GM12878 (cell line): ENCODE results near the gene CTSL. TPM values are rescaled to one million over a fixed set of nuclear protein-coding genes. Genes with fewer than 3 reads are reported as not detected.

ENCODE experiments used
- ATAC-seq: fragments of 200-7000 bp; cut with Tn5 transposase; 3 replicates; pipeline ENCODE4 v1.9.1; 2020; ENCODE audit warnings: mild to moderate bottlenecking, moderate library complexity
- BruUV-seq: library from RNA; stranded (reverse); fragments of 400-500 nt; replicated peaks from 2 replicates; lab custom pipeline; 2021; lab: Mats Ljungman, UMichigan
- CTCF ChIA-PET: fragments of 300-600 bp; sonication (Branson Sonifier 250); formaldehyde crosslinking; extraction: SDS; loops from one replicate; lab custom pipeline; 2021; ENCODE audit warnings: inconsistent platforms; lab: Yijun Ruan, JAX
- POLR2A ChIA-PET: fragments of 350-600 bp; formaldehyde crosslinking; extraction: SDS; loops from one replicate; lab custom pipeline; 2021; ENCODE audit warnings: inconsistent platforms; lab: Charles Lee
- RAD21 ChIA-PET: fragments of 300-600 bp; sonication (Branson Sonifier 250); formaldehyde crosslinking; loops from one replicate; lab custom pipeline; 2023; ENCODE audit warnings: antibody characterized with exemption; ENCODE audit not compliant: unreplicated experiment; lab: Charles Lee
- SMC1A ChIA-PET: fragments of 300-600 bp; sonication (Branson Sonifier 250); formaldehyde crosslinking; loops from one replicate; lab custom pipeline; 2023; ENCODE audit not compliant: unreplicated experiment, uncharacterized antibody; lab: Charles Lee
- DNase-seq: peaks from one replicate; pipeline ENCODE4 v3.0.0-alpha.2; 2011; ENCODE audit warnings: low read depth, low spot score
- FAIRE-seq: peaks from 3 replicates; lab custom pipeline; 2011; peaks lifted over from hg19 to GRCh38; lab: Jason Lieb, UNC
- H2AFZ ChIP-seq: 2 replicates; pipeline ENCODE4 v1.6.0; 2011; ENCODE audit warnings: low read depth, low read length, control low read depth; ENCODE audit not compliant: control insufficient read depth
- H3K27ac ChIP-seq: 2 replicates; pipeline ENCODE4 v1.5.1; 2011; ENCODE audit warnings: control low read depth; ENCODE audit not compliant: control insufficient read depth, insufficient read depth
- H3K27me3 ChIP-seq, 2 experiments: replicated peaks in 1 of 2; 2 replicates each; pipeline versions ENCODE4 v1.6.0 to v1.6.1; 2011; ENCODE audit warnings: low read length in 1 of 2; ENCODE audit not compliant: control insufficient read depth in 2 of 2, insufficient read depth in 2 of 2
- H3K36me3 ChIP-seq, 2 experiments: 2 replicates each; pipeline ENCODE4 v1.5.1; 2011; ENCODE audit warnings: low read length in 1 of 2; ENCODE audit not compliant: control insufficient read depth in 2 of 2, insufficient read depth in 2 of 2
- H3K4me1 ChIP-seq: 2 replicates; pipeline ENCODE4 v1.6.1; 2011; ENCODE audit warnings: mild to moderate bottlenecking, low read length, moderate library complexity, mixed read lengths; ENCODE audit not compliant: control insufficient read depth, insufficient read depth
- H3K4me2 ChIP-seq: 2 replicates; pipeline ENCODE4 v1.6.0; 2011; ENCODE audit warnings: control low read depth; ENCODE audit not compliant: control insufficient read depth, insufficient read depth
- H3K4me3 ChIP-seq: fragments of 200-600 bp; sonication (generic); 2 replicates; pipeline ENCODE4 v1.5.1; 2016
- H3K79me2 ChIP-seq: 2 replicates; pipeline ENCODE4 v1.6.0; 2011; ENCODE audit warnings: low read length; ENCODE audit not compliant: control insufficient read depth, insufficient read depth
- H3K9ac ChIP-seq: 2 replicates; pipeline ENCODE4 v1.8.0; 2011; ENCODE audit warnings: low read length, control low read depth, mixed read lengths; ENCODE audit not compliant: control insufficient read depth, insufficient read depth
- H3K9me3 ChIP-seq: replicated peaks from 3 replicates; pipeline ENCODE4 v1.5.1; 2011; ENCODE audit warnings: mild to moderate bottlenecking, low read length; ENCODE audit not compliant: control insufficient read depth, insufficient read depth
- H4K20me1 ChIP-seq: 2 replicates; pipeline ENCODE4 v1.6.0; 2011; ENCODE audit not compliant: control insufficient read depth, insufficient read depth
- BMI1 ChIP-seq: fragments of 450-650 bp; IDR thresholded peaks from 2 replicates; pipeline ENCODE4 v1.6.1; 2016; ENCODE audit warnings: mild to moderate bottlenecking, moderate library complexity, borderline replicate concordance
- CHD1 ChIP-seq: IDR thresholded peaks from 2 replicates; pipeline ENCODE4 v1.6.1; 2012; ENCODE audit warnings: low read depth, low read length, improper control_type of control experiment
- CHD2 ChIP-seq: IDR thresholded peaks from 2 replicates; pipeline ENCODE4 v1.6.1; 2011; ENCODE audit warnings: low read depth, low read length, improper control_type of control experiment, borderline replicate concordance
- CUX1 ChIP-seq: IDR thresholded peaks from 2 replicates; pipeline ENCODE4 v1.6.1; 2012; ENCODE audit warnings: improper control_type of control experiment, low read depth, low read length; ENCODE audit not compliant: insufficient replicate concordance
- IRF3 ChIP-seq: fragments of 450-650 bp; IDR thresholded peaks from 2 replicates; pipeline ENCODE4 v1.6.1; 2014; ENCODE audit warnings: mild to moderate bottlenecking
- IRF4 ChIP-seq: IDR thresholded peaks from 2 replicates; pipeline ENCODE4 v1.6.1; 2011; ENCODE audit warnings: low read depth, low read length
- KLF5 ChIP-seq: fragments of 450-650 bp; IDR thresholded peaks from 2 replicates; pipeline ENCODE4 v1.6.1; 2014; ENCODE audit warnings: mild to moderate bottlenecking; ENCODE audit not compliant: partially characterized antibody
- MEF2A ChIP-seq: IDR thresholded peaks from 2 replicates; pipeline ENCODE4 v1.6.1; 2011; ENCODE audit warnings: low read depth, mild to moderate bottlenecking, low read length, moderate library complexity; ENCODE audit not compliant: insufficient read depth
- PKNOX1 ChIP-seq: fragments of 450-650 bp; IDR thresholded peaks from 2 replicates; pipeline ENCODE4 v1.6.1; 2016; ENCODE audit warnings: mild to moderate bottlenecking
- POLR2AphosphoS5 ChIP-seq: IDR thresholded peaks from 2 replicates; pipeline ENCODE4 v1.6.1; 2011; ENCODE audit warnings: mild to moderate bottlenecking, low read length, inconsistent platforms
- RB1 ChIP-seq: fragments of 450-650 bp; formaldehyde crosslinking; IDR thresholded peaks from 2 replicates; pipeline ENCODE4 v1.6.1; 2017; ENCODE audit warnings: mild to moderate bottlenecking, borderline replicate concordance
- RBBP5 ChIP-seq: fragments of 200-600 bp; sonication (generic); conservative IDR thresholded peaks from 2 replicates; pipeline ENCODE4 v1.6.1; 2016
- SIN3A ChIP-seq: IDR thresholded peaks from 2 replicates; pipeline ENCODE4 v1.6.1; 2012; ENCODE audit warnings: low read depth, low read length, improper control_type of control experiment
- SPI1 ChIP-seq: IDR thresholded peaks from 2 replicates; pipeline ENCODE4 v1.6.1; 2011; ENCODE audit warnings: low read depth, mild to moderate bottlenecking, low read length, moderate library complexity, borderline replicate concordance; ENCODE audit not compliant: insufficient read depth
- SRF ChIP-seq, 2 experiments: IDR thresholded peaks; 2 replicates each; pipeline ENCODE4 v1.6.1; 2011; ENCODE audit warnings: low read depth in 2 of 2, low read length in 2 of 2, mild to moderate bottlenecking in 1 of 2, moderate library complexity in 1 of 2
- YBX1 ChIP-seq: fragments of 450-650 bp; IDR thresholded peaks from 2 replicates; pipeline ENCODE4 v1.6.1; 2016; ENCODE audit warnings: antibody characterized with exemption
- WGBS: methylation state at CpG from one replicate; pipeline ENCODE4 v1.1.6; 2016; ENCODE audit warnings: low lambda C conversion rate; ENCODE audit not compliant: insufficient replicate concordance, insufficient coverage; ENCODE audit errors: missing lambda C conversion rate; 5-methylcytosine and 5-hydroxymethylcytosine counted together
- in situ Hi-C: fragments of 300-500 bp; cut with MboI; formaldehyde crosslinking; loops from 9 replicates; pipeline ENCODE4 v1.14.3; 2018; ENCODE audit warnings: mixed read lengths
- intact Hi-C: fragments of 100-400 bp; cut with micrococcal nuclease; formaldehyde crosslinking; loops from one replicate; pipeline ENCODE4 v1.14.2; 2022; ENCODE audit not compliant: unreplicated experiment
- polyA plus RNA-seq, 11 experiments: library from polyadenylated mRNA; depleted of rRNA in 4 of 11; unstranded in 6 of 11; stranded (reverse) in 5 of 11; fragments of >200 nt; fragmentation: Nextera tagmentation in 4 of 11; fragmentation: Illumina TruSeq in 1 of 11; extraction: Ambion mirVana in 4 of 11; extraction: Trizol in 1 of 11; gene quantifications; 1 replicate in 1 of 11; 2 replicates in 10 of 11; pipeline versions ENCODE4 v1.2.1 to v1.2.3, GENCODE V29; 2011 to 2016; ENCODE audit warnings: inconsistent platforms in 2 of 11, missing spikeins in 2 of 11, low read depth in 1 of 11
- total RNA-seq, 4 experiments: library from RNA; depleted of rRNA in 3 of 4; stranded (reverse); fragments of >200 nt in 3 of 4; fragmentation: Illumina TruSeq in 1 of 4; extraction: Trizol in 1 of 4; gene quantifications; 2 replicates each; pipeline versions ENCODE4 v1.2.1 to v1.2.3, GENCODE V29; 2013 to 2021

Gene CTSL
- total and polyA plus RNA-seq, 10 of the 15 experiments (the other 5 are each of a cell fraction or from before 2014, with no cell fraction given) = 0.24 to 0.72 TPM; not detected in 8

- ChIA-PET CTCF (interaction anchor here (0.5 to 1.2 kb wide), 9 partner anchors 8 to 341 kb away, joined by 3 to 5 read pairs (median 3); no protein-coding TSS in a partner anchor), RAD21 (interaction anchor here (0.6 kb wide), 1 partner anchor 60 kb away, joined by 3 read pairs; no protein-coding TSS in a partner anchor), SMC1A (interaction anchor here (1.6 to 2.0 kb wide), 2 partner anchors 9 to 346 kb away, joined by 3 to 5 read pairs; no protein-coding TSS in a partner anchor), POLR2A (no interaction called here)
- no peak overlapping the region for H2AFZ ChIP-seq
- no peaks in the 10 kb centered on the region for H3K9me3 ChIP-seq
- no peaks in the 10 kb centered on the region for H3K27me3 ChIP-seq
- no peaks in the 10 kb centered on the region; the same call in 1 of the 2 replicates for H3K4me1 ChIP-seq
- in situ Hi-C loops = no loop called here
- BruUV-seq = no TSS peak
- H3K4me3 ChIP-seq = no peak overlapping the region
- no peak overlapping the region for H3K9ac ChIP-seq
- H3K36me3 ChIP-seq = peaks cover 0 to 6% of the 10 kb centered on the region in 2 experiments
- no peaks in the 10 kb centered on the region for H4K20me1 ChIP-seq
- 65% methylated on average over 16 of the region's 17 CpGs for WGBS
- ATAC-seq (no peak), DNase-seq (no peak), FAIRE-seq (no peak)
- H3K27ac ChIP-seq = no peak overlapping the region
- intact Hi-C loops = no loop called here
- no peak for TF ChIP-seq MEF2A
- TF ChIP-seq IRF3 = no peak
- TF ChIP-seq CUX1 = no peak
- TF ChIP-seq RB1 = no peak
- TF ChIP-seq POLR2AphosphoS5 = no peak
- TF ChIP-seq SPI1 = no peak
- no peak for TF ChIP-seq CHD1
- no peak for TF ChIP-seq SRF (IDR thresholded peaks at IDR 0.05; ENCODE audit: low read depth in 2 of 2, low read length in 2 of 2)
- no peak for TF ChIP-seq YBX1
- no peak for TF ChIP-seq KLF5
- no peak for TF ChIP-seq SIN3A
- TF ChIP-seq RBBP5 = no peak
- TF ChIP-seq CHD2 = no peak
- no peak for TF ChIP-seq BMI1
- TF ChIP-seq PKNOX1 = no peak
- TF ChIP-seq IRF4 = no peak
- no peaks in the 10 kb centered on the region for H3K79me2 ChIP-seq
- no peak overlapping the region for H3K4me2 ChIP-seq
Measured at GRCh38 chr9:87677776-87678587, 47.9 kb upstream of the CTSL start.
